HL-60/S4 treated with retinoic acid at 250 ng/mL for 4 days and 3 days (cell line): ENCODE measurements around the gene APOB.

Experiments used
- in situ Hi-C: fragments of 300-500 bp; cut with MboI; formaldehyde crosslinking; loops from 2 replicates; pipeline ENCODE4 v1.7.0; 2022; ENCODE audit warnings: low sequenced_read_pairs

The APOB gene

DNA sequence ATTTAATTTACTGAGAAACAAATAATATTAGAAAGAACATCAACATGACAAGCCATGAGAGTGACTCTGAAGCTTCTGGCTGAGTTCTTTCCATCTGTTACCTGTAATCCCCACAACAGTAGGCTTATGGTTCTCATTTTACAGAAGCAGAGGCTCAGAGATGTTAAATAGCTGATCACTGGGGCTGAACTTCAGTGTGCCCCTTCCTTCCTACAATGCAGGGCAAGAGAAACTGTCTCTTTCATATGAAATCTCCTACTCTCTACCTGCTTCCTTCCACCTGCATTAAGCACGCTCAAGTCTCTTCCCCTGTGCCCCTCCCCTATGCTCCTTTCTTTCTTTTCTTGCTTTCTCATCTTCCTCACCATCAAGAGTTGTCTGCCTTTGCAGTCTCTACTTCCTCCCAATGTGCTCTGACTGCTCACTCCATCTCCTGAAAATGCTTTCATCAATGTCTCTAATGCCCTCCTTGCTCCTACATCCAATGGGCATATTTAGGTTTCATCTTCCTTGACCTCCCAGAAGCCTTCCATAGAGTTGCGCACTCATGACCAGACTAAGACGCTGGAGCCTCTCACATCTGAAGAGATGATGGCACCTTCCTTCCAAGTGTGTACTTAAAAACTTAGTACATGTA, 23.7 kb downstream of the APOB start:
- in situ Hi-C loops, result no loop called here

DNA sequence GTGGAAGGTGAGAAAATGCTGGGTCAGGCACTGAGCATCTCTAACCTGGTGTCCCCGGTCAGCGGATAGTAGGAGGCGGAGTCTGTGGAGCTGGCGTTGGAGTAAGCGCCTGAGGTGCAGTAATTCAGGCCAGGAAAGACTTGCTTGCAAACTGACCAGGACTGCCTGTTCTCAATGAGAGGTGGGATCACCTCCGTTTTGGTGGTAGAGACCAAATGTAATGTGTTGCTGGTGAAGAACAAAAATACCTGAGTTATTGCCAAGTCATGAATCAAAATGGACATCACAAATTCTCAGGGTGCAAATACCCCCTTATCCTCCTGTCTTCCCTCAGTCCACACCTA, 24.2 kb downstream of the APOB start:
- in situ Hi-C loops, result no loop called here

DNA sequence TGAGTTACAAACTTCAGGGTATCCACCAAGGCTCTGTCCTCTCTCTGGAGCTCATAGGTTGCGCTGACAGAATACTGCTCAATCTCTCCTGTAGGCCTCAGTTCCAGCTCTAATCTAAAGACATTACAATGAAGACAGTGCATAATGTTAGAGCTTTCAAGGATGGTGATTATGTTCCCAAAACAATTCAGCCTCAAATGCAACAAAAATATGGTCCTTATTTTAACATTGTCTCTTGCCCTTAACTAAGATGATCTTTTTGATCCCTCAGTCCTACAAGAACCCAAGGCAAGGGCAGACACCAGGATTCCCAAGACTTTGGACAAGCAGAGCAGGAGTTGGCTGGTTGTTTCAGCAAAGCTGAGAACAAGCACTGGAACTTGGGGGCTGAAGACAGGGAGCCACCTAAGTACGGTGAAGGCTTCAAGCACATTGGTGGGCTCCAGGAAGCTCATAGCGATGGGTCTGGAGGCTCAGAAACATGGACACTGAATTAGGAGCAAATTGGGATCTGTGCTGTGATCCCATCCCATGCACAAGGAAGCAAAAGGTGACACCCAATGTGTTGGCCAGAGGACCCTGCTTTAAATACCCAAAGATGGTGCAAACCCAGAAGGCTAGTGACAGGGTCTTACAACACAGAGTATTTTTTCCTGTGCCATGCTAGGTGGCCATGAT, 24.7 kb downstream of the APOB start:
- in situ Hi-C loops, result no loop called here

DNA sequence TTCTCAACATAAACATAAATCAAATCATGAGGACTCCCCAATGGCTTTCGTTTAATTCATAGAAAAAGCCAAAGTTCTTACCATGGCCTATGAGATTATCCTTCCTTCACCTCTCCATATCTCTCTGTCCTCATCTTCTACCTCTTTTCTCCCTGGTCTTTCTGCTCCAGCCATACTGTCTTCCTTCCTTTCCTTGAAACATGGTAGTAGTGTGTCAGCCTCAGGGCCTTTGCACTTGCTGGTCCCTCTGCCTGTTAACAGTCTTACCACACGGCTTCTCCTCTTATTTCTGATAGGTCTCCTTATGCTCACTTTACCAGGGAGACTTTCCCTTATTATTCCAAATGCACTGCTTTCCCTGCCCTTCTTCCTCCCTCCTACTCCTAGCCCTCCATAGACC, 25.6 kb downstream of the APOB start:
- in situ Hi-C loops, result no loop called here

DNA sequence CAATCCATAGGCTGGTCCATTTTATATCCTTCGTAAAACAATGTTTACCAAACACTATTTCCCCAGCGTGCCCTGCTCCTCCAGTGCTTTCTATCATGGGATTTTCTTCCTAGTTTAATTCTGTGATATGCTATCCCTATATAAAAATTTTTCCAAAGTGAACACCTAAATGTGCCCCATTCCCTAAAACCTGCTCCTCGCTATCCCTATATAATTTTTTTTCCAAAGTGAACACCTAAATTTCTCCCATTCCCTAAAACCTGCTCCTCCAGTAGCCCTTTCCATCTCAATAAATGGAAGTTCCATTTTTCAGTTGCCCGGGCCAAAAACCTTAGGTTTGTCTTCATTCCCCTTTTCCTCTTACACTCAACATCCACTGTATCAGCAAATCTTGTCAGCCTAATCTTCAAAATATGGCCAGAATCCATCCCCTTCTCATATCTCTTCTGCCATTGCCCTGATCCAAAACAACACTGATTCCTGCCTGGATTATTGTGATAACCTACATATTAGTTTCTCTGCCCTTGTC, 26.1 kb downstream of the APOB start:
- in situ Hi-C loops, result no loop called here

DNA sequence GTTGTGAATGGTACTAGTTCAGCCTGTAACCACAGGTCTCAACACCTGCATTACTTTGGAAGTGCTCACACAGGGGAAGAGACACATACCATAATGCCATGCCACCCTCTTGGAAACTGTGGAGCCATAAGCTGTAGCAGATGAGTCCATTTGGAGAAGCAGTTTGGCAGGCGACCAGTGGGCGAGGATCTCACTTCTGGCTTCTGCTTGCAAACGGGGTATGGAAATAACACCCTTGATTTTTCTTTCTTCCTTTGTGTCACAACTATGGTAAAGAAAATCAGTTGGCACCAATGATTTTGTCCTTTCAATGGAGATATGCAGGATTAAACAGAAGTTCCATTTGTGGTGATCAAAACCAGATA, 28.6 kb downstream of the APOB start:
- in situ Hi-C loops, result no loop called here

DNA sequence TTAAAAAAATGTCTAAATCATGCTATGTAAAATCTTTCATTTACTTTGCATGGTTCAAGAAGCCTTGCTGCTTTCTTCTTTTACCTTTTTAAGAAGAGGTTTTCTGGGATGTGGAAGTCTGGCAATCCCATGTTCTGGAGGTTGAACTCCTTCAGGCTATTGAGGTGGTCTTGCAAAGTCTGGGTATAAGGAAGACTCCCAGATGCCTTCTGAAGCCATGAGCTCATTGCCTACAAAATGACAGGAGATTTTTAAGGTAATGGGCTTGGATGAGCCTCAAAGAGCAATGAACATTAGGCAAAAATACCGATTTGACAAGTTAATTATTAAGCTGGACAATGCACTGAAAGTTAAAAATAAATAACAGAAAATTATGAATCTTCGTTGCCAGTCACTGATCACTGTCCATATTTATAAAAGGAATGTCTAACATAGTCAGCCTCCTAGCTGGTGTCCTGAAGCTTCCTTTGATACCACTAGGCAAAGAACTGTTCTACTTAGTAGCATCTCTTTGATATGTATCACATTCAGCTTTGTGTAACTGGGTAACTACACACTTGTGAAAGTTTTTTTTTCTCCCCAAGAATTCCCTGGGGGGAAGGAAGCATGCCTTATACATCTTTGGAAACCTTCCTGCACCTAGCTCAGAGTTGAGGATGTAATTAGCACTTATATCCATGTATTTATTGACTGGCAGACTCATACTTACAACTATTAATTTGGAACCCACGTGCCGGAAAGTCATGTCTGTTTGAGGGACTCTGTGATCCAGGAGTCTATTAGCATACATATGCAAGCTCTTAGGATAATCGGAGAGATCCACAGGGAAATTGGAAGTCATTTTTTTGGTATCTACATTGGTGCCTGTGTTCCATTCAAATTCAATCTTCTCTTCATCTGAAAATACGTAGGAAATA, 29.3 kb downstream of the APOB start:
- in situ Hi-C loops, result no loop called here

DNA sequence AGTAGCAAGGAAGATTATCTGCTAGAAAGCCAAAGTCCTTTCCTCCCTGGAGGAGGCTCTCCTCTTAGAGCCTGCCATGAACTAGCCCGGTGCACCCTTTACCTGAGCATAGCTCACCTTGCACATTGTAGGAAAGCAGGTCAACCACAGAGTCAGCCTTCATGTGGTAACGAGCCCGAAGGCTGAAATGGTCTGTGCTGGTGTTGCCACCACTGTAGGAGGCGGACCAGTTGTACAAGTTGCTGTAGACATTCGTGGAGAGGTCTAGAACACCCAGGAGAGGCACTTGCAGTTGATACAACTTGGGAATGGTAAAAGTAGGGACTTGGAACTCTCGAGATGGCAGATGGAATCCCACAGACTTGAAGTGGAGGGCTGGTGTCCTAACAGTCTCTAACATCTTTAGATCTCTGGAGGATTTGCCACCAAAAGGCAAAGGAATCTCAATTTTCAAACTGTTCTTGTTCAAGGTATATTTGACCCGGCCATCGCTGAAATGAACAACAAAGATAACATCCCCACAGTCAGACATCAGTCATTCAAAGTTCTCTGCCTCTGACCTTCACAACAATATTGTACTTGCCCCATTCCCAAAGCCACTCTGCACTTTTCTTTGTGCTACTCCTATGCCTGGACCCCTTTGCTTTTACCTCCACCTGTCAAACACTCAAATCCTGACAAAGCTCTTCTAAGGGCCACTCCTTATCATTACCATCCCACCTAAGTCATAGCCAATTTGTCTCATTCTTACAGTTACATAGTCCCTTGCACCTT, 30.6 kb downstream of the APOB start:
- in situ Hi-C loops, result no loop called here

DNA sequence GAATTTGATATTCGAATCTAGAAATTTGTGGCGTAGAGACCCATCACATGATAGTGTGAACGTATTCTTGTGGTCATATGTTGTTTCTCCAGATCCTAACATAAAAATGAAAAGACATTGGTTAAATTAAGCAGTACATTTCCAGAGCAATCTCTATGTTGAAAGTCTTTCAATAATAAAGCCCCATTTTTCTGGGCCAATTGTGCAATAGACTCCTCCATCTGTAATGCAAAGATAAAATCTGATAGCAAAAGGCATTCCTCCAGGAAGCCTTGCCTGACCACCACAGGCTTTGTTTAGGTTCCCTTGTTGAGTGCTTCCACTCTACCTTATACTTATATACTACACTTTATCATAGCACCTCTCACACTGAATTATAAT, 31.3 kb downstream of the APOB start:
- in situ Hi-C loops, result no loop called here

DNA sequence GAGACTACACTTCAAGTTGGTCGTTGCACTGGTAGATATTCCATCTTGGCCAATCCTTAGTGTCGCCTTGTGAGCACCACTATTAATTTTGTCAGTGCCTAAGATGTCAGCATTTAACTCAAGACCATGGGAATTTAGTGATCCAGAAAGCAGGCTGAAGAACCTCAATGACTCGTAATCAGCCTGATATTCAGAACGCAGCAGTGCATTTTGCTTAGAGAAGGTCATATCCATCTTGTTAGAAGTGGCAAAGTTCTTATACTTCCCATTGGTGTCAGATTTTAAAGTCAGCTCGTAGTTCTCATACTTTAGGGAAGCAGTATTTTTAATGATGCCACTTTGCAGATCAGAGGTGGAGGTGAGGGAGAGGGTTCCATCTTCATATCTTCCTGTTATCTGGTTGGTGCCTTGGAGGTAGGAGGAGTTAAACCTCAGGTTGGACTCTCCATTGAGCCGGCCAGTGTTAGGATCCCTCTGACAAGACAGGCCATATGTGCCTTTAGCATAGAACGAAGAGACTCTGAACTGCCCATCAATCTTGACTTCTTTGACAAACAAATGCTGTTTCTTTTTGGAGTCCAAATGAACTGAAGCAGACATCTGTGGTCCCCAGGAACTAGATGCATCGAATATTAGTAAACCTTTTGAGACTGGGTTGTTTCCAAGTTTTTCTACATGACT, 31.9 kb downstream of the APOB start:
- in situ Hi-C loops, result no loop called here

DNA sequence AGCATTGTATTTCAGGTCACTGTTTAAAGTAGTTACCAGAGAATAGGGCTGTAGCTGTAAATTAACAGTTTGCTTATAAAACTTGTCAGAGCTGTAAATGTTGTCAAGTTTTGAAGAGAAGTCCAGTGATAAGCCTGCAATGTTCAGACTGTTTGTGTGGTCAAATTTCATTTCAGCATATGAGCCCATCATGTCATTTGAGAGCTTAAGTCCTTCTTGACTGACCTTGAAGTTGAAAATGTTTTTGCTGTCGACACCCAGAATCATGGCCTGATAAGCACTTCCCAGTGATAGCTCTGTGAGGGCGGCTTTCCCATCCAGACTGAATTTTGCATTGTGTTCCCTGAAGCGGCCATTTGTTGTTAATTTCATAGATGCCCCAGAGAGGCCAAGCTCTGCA, 32.4 kb downstream of the APOB start:
- in situ Hi-C loops, result no loop called here

DNA sequence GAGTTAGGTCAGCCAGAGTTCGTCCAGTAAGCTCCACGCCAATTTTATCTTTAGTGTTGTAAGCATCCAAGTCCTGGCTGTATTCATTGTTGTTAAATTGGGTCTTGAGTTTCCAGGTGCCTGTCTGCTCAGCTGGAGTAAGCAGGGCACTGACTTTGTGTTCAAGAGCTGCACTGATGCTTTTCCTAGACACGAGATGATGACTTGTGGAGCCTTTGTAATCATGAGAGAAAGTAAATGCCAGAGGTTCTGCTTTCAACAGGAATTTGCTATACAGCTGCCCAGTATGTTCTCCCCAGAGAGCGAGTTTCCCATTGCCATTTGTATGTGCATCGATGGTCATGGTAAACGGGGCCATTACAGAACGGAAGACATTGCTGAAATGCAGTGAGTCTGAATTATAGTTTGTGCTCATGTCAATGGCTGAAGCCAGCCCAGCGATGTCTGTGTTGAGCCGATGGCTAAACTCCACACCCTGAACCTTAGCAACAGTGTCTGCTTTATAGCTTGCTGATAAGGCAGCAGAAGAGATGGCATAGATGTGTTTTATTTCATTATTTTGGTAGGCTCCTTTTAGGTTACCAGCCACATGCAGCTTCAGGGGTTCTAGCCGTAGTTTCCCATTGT, 32.9 kb downstream of the APOB start:
- in situ Hi-C loops, result no loop called here

DNA sequence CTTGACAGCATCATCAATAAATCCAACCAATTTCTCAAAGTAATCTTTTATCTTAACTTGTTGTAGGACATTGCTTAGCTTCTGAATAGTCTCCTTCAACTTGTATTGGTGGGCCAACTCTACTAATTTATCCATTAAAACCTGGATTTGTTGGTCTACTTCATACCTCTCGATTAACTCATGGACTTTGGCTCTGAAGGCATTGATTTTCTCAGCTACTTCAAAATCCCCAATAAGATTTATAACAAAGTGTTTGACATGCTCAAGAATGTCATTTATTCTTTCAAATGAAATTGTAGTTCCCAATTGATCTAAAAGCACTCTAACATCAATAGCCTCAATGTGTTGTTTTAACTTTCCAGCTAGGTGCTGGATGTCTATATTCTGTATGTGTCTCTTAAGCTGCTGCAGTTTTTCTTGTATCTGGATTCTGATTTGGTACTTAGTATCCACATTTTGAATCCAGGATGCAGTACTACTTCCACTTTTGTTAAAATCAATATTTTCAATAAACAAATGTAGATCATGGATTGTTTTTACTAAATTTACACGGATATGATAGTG, 34.1 kb downstream of the APOB start:
- in situ Hi-C loops, result no loop called here

DNA sequence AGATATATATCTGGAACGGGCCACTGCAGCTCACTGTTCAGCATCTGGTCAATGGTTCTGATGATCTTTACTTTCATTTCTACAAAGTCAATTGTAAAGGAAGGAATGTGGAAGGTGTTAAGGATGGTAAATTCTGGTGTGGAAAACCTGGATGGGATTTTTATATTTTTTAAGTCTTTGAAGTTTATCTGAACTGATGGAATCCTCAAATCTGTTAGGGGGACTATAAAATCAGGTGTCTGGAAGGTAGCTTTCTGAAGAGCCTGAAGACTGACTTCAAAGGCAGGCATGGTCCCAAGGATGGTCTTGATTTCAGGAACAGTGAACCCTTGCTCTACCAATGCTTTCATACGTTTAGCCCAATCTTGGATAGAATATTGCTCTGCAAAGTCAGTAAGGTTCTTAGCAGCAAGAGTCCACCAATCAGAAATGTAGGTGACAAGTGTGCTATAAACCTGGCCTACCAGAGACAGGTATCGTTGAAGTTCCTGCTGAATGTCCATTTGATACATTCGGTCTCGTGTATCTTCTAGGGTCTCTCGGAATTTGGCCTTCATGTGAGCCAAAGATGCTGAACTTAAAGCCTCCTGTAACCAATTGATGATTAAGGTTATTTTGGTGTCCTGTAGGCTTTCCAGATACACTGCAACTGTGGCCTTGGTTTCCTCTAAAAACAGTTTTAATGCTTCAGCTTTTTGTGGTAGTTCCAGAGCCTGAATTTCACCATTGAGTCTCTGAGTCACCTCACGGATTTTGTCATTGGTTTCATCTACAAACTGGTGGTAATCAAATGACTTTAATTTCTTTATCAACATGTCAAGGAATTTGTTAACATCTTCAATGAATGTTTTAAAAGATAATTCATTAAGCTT, 34.8 kb downstream of the APOB start:
- in situ Hi-C loops, result no loop called here

DNA sequence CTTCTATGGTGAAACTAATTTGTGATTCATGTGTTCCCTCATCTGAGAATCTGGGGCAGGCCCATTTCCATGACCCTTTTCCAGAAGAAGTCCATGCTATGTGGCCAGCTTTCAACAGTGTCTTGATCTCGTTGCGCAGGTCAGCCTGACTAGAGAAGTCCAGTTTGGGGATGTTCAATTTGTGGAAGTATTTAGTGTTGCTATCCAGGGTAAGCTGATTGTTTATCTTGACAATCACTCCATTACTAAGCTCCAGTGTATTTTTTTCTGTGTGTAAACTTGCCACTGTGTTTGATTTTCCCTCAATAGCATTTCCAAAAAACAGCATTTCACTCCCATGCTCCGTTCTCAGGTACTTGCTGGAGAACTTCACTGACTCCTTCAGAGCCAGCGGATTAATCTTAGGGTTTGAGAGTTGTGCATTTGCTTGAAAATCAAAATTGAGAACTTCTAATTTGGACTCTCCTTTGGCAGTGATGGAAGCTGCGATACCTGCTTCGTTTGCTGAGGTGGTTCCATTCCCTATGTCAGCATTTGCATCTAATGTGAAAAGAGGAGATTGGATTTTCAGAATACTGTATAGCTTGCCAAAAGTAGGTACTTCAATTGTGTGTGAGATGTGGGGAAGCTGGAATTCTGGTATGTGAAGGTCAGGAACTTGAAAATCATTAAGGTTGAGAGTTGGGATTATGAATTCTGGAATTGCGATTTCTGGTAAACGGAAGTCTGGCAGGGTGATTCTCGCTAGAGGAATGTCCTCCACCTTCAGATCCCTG, 35.7 kb downstream of the APOB start:
- in situ Hi-C loops, result no loop called here

DNA sequence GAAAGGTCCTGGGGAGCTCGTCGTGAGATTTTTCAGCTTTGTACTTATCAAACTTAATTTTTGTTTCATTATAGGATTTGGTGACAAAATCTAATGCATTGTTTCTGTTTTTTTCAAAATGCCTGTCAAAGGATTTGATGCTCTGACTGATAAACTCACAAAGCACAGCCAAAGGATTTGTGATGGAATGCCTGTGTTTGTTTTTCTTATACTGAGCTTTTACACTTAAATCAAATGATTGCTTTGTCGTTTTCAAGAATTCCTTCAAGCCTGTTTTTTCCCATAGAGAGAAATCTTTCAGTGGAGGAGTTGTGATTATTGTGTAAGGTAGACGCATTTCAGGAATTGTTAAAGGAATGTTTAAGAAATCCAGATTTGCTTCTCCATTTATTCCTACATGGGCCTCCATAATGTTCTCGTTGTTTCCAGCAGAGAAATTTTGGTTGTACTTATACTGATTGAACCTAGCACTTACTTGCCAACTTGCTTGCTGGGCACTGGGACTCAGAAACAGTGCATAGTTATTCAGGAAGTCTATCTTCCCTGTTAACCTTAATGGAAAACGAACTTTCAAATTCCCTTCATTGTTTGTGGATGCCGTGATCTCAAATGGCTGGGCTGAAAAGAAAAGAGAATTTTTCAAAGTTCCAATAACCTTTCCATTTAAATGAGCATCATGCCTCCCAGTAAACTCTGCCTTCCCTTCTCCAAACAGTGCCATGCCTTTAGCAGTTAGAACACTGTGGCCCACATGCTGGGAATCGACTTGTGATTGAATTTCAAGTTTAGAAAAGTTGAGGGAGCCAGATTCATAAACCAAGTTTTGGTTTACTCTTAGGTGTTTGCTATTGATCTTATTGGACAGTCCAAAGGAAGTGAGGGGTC, 36.5 kb downstream of the APOB start:
- in situ Hi-C loops, result no loop called here
